Measurements from ENCODE around the gene COL8A1.
A peak's percentile ranks its signal among the peaks of the same experiment; 100 is the strongest.

- TF ChIP-seq EP300 (IDR thresholded peaks at IDR 0.05; ENCODE audit: borderline replicate concordance in 1 of 2, control insufficient read depth in 1 of 2, low read depth in 2 of 2, low read length in 2 of 2): no peak
- TF ChIP-seq ZNF274 (IDR thresholded peaks at IDR 0.05; ENCODE audit: insufficient read depth, insufficient read length): no peak
- 0 out of 2 replicates have a peak, but pooled peaks have one; percentile 12 for TF ChIP-seq JUNB (IDR thresholded peaks at IDR 0.05)
- TF ChIP-seq, protein P1, sequence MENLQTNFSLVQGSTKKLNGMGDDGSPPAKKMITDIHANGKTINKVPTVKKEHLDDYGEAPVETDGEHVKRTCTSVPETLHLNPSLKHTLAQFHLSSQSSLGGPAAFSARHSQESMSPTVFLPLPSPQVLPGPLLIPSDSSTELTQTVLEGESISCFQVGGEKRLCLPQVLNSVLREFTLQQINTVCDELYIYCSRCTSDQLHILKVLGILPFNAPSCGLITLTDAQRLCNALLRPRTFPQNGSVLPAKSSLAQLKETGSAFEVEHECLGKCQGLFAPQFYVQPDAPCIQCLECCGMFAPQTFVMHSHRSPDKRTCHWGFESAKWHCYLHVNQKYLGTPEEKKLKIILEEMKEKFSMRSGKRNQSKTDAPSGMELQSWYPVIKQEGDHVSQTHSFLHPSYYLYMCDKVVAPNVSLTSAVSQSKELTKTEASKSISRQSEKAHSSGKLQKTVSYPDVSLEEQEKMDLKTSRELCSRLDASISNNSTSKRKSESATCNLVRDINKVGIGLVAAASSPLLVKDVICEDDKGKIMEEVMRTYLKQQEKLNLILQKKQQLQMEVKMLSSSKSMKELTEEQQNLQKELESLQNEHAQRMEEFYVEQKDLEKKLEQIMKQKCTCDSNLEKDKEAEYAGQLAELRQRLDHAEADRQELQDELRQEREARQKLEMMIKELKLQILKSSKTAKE (IDR thresholded peaks at IDR 0.05; ENCODE audit: low read depth, poor library complexity, severe bottlenecking): no peak
These were observed 13.1 kb downstream of the COL8A1 start for GRCh38 chr3:99651531-99651930.

Measured in GM12878 (cell line).